Kidney (tissue), 14 donors: ENCODE measurements around the gene NAA25. TPM values are rescaled to one million over a fixed set of nuclear protein-coding genes. Genes with fewer than 3 reads are reported as not detected.

Source experiments
- DNase-seq, 5 donors: peaks; one replicate each; pipeline ENCODE4 v3.0.0-alpha.2; 2013 to 2020
- FAIRE-seq: peaks from 2 replicates; lab custom pipeline; 2012; peaks lifted over from hg19 to GRCh38; lab: Jason Lieb, UNC
- H3K27ac ChIP-seq, 2 donors: one replicate each; pipeline ENCODE4 v1.7.0; 2013; ENCODE audit warnings: low read depth in 2 of 2, low read length in 2 of 2, inconsistent platforms in 1 of 2
- H3K27me3 ChIP-seq: one replicate; pipeline ENCODE4 v1.7.1; 2013; ENCODE audit warnings: low read length, inconsistent platforms; ENCODE audit not compliant: control insufficient read depth, insufficient read depth
- H3K36me3 ChIP-seq, 3 donors: one replicate each; pipeline versions ENCODE4 v1.7.0 to v1.7.1; 2013; ENCODE audit warnings: low read length in 3 of 3, control low read depth in 1 of 3, inconsistent platforms in 1 of 3; ENCODE audit not compliant: insufficient read depth in 3 of 3, control insufficient read depth in 2 of 3
- H3K4me1 ChIP-seq, 3 donors: one replicate each; pipeline versions ENCODE4 v1.7.0 to v1.7.1; 2013; ENCODE audit warnings: low read length in 3 of 3, inconsistent platforms in 1 of 3, low read depth in 1 of 3; ENCODE audit not compliant: control insufficient read depth in 2 of 3, insufficient read depth in 2 of 3
- H3K4me3 ChIP-seq, 3 donors: one replicate each; pipeline versions ENCODE4 v1.7.0 to v1.8.1; 2013; ENCODE audit warnings: low read length in 3 of 3, control low read depth in 1 of 3, inconsistent platforms in 1 of 3
- H3K9ac ChIP-seq, 3 donors: one replicate each; pipeline versions ENCODE4 v1.7.0 to v1.7.1; 2013; ENCODE audit warnings: low read length in 3 of 3, control low read depth in 1 of 3, inconsistent platforms in 1 of 3
- H3K9me3 ChIP-seq, 3 donors: one replicate each; pipeline versions ENCODE4 v1.7.0 to v1.7.1; 2013; ENCODE audit warnings: low read length in 3 of 3, control low read depth in 1 of 3, inconsistent platforms in 1 of 3; ENCODE audit not compliant: control insufficient read depth in 2 of 3, insufficient read depth in 1 of 3
- intact Hi-C: fragments of 100-400 bp; cut with DNase I; formaldehyde crosslinking; loops from one replicate; pipeline ENCODE4 v1.11.1; 2022
- polyA plus RNA-seq: library from polyadenylated mRNA; stranded (reverse); fragments of 350-450 nt; fragmentation: Illumina TruSeq; extraction: RNeasy Lipid Tissue Mini Kit (QIAGEN cat#74804); gene quantifications from one replicate; pipeline ENCODE4 v1.2.3, GENCODE V29; 2014; ENCODE audit warnings: low read depth, low replicate concordance; ENCODE audit not compliant: insufficient read depth
- total RNA-seq: library from RNA; stranded (reverse); fragmentation: NEBNext Ultra II Directional; extraction: Animal tissue kit (Norgen Biotek cat#: 25700); gene quantifications from one replicate; pipeline ENCODE4 v1.2.1, GENCODE V29; 2021
- TF ChIP-seq, protein P1 (sequence below): IDR thresholded peaks from 3 replicates; pipeline ENCODE4 v1.5.1; 2012; ENCODE audit warnings: mild to moderate bottlenecking, moderate library complexity, borderline replicate concordance; ENCODE audit not compliant: insufficient read depth; ENCODE audit errors: extremely low read depth
- donor health status: control.
- donor health status: control.
- donor health status: control.
- donor health status: control.
- donor health status: control.
- donor health status: DM: yes; HTN: yes; CAD: no.
- donor health status: Normal renal cell carcinoma (clear cell type).

The NAA25 gene
- total and polyA plus RNA-seq, 2 donors from 2014 or later: 3.2 to 22.8 TPM

DNA sequence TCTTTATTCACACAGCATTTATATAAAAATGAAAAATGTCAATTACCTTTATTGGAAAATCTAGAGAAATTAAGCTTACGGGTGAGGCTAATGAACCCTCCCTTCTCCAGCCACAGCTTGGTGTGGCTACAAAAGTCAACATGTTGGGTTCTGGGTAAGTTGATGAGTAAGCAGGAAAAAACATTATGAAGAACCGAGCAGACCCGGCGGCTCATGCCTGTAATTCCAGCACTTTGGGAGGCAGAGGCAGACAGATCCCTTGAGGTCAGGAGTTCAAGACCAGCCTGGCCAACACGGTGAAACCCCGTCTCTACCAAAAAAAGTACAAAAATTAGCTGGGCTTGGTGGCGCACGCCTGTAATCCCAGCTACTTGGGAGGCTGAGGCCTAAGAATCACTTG lies 10.9 kb downstream of the NAA25 start:
- no peaks in the 10 kb centered on the region for H3K27me3 ChIP-seq
- peaks cover 0 to 13% (median 8%) of the 10 kb centered on the region in 3 donors for H3K36me3 ChIP-seq
- DNase-seq (no peak), FAIRE-seq (no peak)
- H3K4me3 ChIP-seq: no peak overlapping the region
- TF ChIP-seq, protein P1, sequence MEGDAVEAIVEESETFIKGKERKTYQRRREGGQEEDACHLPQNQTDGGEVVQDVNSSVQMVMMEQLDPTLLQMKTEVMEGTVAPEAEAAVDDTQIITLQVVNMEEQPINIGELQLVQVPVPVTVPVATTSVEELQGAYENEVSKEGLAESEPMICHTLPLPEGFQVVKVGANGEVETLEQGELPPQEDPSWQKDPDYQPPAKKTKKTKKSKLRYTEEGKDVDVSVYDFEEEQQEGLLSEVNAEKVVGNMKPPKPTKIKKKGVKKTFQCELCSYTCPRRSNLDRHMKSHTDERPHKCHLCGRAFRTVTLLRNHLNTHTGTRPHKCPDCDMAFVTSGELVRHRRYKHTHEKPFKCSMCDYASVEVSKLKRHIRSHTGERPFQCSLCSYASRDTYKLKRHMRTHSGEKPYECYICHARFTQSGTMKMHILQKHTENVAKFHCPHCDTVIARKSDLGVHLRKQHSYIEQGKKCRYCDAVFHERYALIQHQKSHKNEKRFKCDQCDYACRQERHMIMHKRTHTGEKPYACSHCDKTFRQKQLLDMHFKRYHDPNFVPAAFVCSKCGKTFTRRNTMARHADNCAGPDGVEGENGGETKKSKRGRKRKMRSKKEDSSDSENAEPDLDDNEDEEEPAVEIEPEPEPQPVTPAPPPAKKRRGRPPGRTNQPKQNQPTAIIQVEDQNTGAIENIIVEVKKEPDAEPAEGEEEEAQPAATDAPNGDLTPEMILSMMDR: no peak
- no peak overlapping the region for H3K27ac ChIP-seq
- no peaks in the 10 kb centered on the region for H3K4me1 ChIP-seq
- no peaks in the 10 kb centered on the region for H3K9me3 ChIP-seq
- intact Hi-C loops: no loop called here
- H3K9ac ChIP-seq: no peak overlapping the region

DNA sequence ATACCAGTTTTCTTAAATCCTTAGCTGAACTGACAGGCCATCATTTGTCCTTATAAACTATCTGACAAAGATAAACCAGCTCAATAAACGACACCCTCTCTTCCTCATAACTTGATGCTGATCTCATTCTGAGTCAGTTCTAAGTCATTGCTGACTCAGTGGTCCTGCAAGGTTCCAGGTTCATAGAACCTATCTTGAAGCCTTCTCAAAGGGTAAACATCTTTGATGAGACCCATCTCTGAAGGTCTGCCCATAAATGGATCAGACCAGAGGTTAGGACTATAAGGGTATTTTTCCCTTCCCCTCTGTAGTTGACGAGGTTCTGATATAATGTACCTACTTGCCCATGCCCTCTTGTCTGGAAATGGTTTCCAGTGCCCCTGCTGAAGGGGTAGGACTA lies 11.9 kb downstream of the NAA25 start:
- Histone ChIP-seq H3K27ac (no peak overlapping the region), H3K27me3 (no peaks in the 10 kb centered on the region), H3K4me1 (no peaks in the 10 kb centered on the region), H3K4me3 (no peak overlapping the region), H3K36me3 (peaks cover 0 to 13% (median 8%) of the 10 kb centered on the region in 3 donors), H3K9me3 (no peaks in the 10 kb centered on the region), H3K9ac (no peak overlapping the region)
- intact Hi-C loops: no loop called here
- TF ChIP-seq, protein P1: no peak
- DNase-seq (no peak), FAIRE-seq (no peak)

DNA sequence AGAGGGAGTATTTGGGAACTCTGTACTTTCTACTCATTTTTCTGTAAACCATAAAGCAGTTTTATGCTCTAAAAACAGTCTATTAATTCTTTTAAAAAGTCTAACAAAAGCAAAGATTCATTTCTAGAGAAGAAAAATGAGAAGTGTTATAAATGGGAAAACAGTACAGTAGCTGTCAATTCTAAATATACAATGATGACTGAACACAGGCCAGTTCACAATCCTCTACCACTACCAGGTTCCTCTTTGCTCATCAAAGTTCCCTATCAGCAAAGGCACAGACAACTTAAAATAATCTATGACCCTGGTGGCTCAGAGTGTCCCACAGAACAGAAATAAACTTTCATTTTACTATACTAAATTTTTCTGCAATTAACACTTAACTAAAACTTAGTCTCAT lies 12.5 kb downstream of the NAA25 start:
- FAIRE-seq (no peak), DNase-seq (no peak)
- TF ChIP-seq, protein P1: no peak
- Histone ChIP-seq H3K4me1 (no peaks in the 10 kb centered on the region), H3K4me3 (no peak overlapping the region), H3K36me3 (peaks cover 0 to 16% (median 7%) of the 10 kb centered on the region in 3 donors), H3K9me3 (no peaks in the 10 kb centered on the region), H3K9ac (no peak overlapping the region), H3K27me3 (no peaks in the 10 kb centered on the region), H3K27ac (no peak overlapping the region)
- intact Hi-C loops: no loop called here

DNA sequence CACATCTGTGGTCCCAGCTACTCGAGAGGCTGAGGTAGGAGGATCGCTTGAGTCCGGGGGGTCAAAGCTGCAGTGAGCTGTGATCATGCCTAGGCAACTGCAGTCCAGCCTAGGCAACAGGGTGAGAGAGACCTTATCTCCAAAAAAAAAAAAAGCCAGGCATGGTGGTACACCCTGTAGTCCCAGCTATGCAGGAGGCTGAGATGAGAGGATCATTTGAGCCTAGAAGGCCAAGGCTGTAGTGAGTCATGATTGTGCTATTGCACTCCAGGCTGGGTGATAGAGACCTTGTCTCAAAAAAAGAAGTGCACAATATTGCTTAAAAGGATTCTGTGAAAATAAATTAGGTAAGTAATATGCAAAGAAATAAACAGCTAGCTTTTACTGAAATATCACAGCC lies 17.0 kb downstream of the NAA25 start:
- TF ChIP-seq, protein P1: no peak
- intact Hi-C loops: no loop called here
- Histone ChIP-seq H3K4me1 (no peaks in the 10 kb centered on the region), H3K4me3 (no peak overlapping the region), H3K9me3 (no peaks in the 10 kb centered on the region), H3K27me3 (no peaks in the 10 kb centered on the region), H3K27ac (no peak overlapping the region), H3K9ac (no peak overlapping the region), H3K36me3 (peaks cover 0 to 18% (median 11%) of the 10 kb centered on the region in 3 donors)
- FAIRE-seq (no peak), DNase-seq (no peak)
